K562 (cell line): Measurements from ENCODE around the gene SLC25A51. TPM values are rescaled to one million over a fixed set of nuclear protein-coding genes. Genes with fewer than 3 reads are reported as not detected.

Experiments used
- ARHGAP35 ChIP-seq: fragments of 450-650 bp; IDR thresholded peaks from 2 replicates; pipeline ENCODE4 v1.6.1; 2018; ENCODE audit not compliant: partially characterized antibody
- CSDE1 ChIP-seq, 2 experiments: fragments of 450-650 bp; IDR thresholded peaks; 2 replicates each; pipeline ENCODE4 v1.6.1; 2016; ENCODE audit warnings: mild to moderate bottlenecking in 1 of 2
- CTBP1 ChIP-seq: fragments of 450-650 bp; IDR thresholded peaks from 2 replicates; pipeline ENCODE4 v1.6.1; 2016; ENCODE audit warnings: borderline replicate concordance
- EGR1 ChIP-seq: fragments of 450-650 bp; conservative IDR thresholded peaks from 2 replicates; pipeline ENCODE4 v1.6.1; 2017; ENCODE audit warnings: mild to moderate bottlenecking
- HNRNPH1 ChIP-seq: fragments of 200-400 bp; formaldehyde crosslinking; optimal IDR thresholded peaks from 2 replicates; pipeline ENCODE3; 2017; ENCODE audit warnings: low read depth, mild to moderate bottlenecking, low read length, moderate library complexity
- MAZ ChIP-seq, 2 experiments: fragments of 450-650 bp in 1 of 2; sonication (generic) in 1 of 2; formaldehyde crosslinking; IDR thresholded peaks in 1 of 2; conservative IDR thresholded peaks in 1 of 2; 2 replicates each; pipeline versions ENCODE4 v1.4.0 to v1.5.0; 2020; ENCODE audit warnings: mild to moderate bottlenecking in 1 of 2, missing genetic modification reagents in 1 of 2
- MNT ChIP-seq, 2 experiments: fragments of 450-650 bp; conservative IDR thresholded peaks; 2 replicates each; pipeline ENCODE4 v1.6.1; 2017; ENCODE audit warnings: mild to moderate bottlenecking in 2 of 2, moderate library complexity in 2 of 2
- MYNN ChIP-seq, 2 experiments: sonication (generic); formaldehyde crosslinking in 1 of 2; IDR thresholded peaks; 2 replicates each; pipeline versions ENCODE4 v1.5.0 to v1.6.1; 2016 to 2020; ENCODE audit warnings: antibody characterized with exemption in 1 of 2, missing genetic modification reagents in 1 of 2
- PYGO2 ChIP-seq: fragments of 450-650 bp; IDR thresholded peaks from 2 replicates; pipeline ENCODE4 v1.6.1; 2016; ENCODE audit warnings: mild to moderate bottlenecking, missing genetic modification characterization, moderate library complexity, missing compliant biosample characterization
- RBM25 ChIP-seq: fragments of 200-400 bp; formaldehyde crosslinking; IDR thresholded peaks from 2 replicates; pipeline ENCODE4 v1.6.1; 2018; ENCODE audit warnings: low read length, low read depth, moderate library complexity; ENCODE audit not compliant: severe bottlenecking
- RCOR1 ChIP-seq, 2 experiments: IDR thresholded peaks; 2 replicates each; pipeline ENCODE4 v1.6.1; 2012; ENCODE audit warnings: low read depth in 2 of 2, low read length in 2 of 2, borderline replicate concordance in 1 of 2, improper control_type of control experiment in 1 of 2
- SMARCA5 ChIP-seq: fragments of 450-650 bp; IDR thresholded peaks from 2 replicates; pipeline ENCODE4 v1.6.1; 2016
- ZNF197 ChIP-seq: fragments of 200-800 bp; sonication (Bioruptor generic); IDR thresholded peaks from 2 replicates; pipeline ENCODE4 v1.6.1; 2016; ENCODE audit warnings: low read depth, missing genetic modification characterization, missing compliant biosample characterization
- ZNF354B ChIP-seq: fragments of 250-450 bp; sonication (Bioruptor Pico); IDR thresholded peaks from 2 replicates; pipeline ENCODE4 v1.4.0; 2020
- ZNF436 ChIP-seq: fragments of 250-450, 450-650 bp; sonication (Bioruptor Pico); formaldehyde crosslinking; IDR thresholded peaks from 2 replicates; pipeline ENCODE4 v1.7.0; 2020; ENCODE audit warnings: mild to moderate bottlenecking
- ZNF444 ChIP-seq: fragments of 250-450 bp; sonication (Bioruptor Pico); IDR thresholded peaks from 2 replicates; pipeline ENCODE4 v1.4.0; 2020; ENCODE audit warnings: mild to moderate bottlenecking, moderate library complexity
- polyA plus RNA-seq, 8 experiments: library from polyadenylated mRNA; depleted of rRNA in 4 of 8; stranded (reverse) in 5 of 8; unstranded in 3 of 8; fragments of >200 nt; fragmentation: Nextera tagmentation in 2 of 8; fragmentation: Illumina TruSeq in 1 of 8; extraction: Ambion mirVana in 2 of 8; extraction: Trizol in 1 of 8; gene quantifications; 2 replicates each; pipeline versions ENCODE4 v1.2.1 to v1.2.3, GENCODE V29; 2011 to 2014; ENCODE audit warnings: inconsistent platforms in 1 of 8, missing spikeins in 1 of 8
- total RNA-seq, 7 experiments: library from RNA; depleted of rRNA in 6 of 7; stranded (reverse); fragments of >200 nt in 6 of 7; fragmentation: Illumina TruSeq in 2 of 7; extraction: Trizol in 2 of 7; gene quantifications; 2 replicates each; pipeline versions ENCODE4 v1.2.1 to v1.2.3, GENCODE V29; 2011 to 2021; ENCODE audit warnings: low replicate concordance in 1 of 7
- TF ChIP-seq, protein P1 (sequence below): sonication (generic); formaldehyde crosslinking; IDR thresholded peaks from 2 replicates; pipeline ENCODE4 v1.8.0; 2022; ENCODE audit warnings: mild to moderate bottlenecking, missing genetic modification reagents
- TF ChIP-seq, protein P2 (sequence below): fragments of 250-450 bp; sonication (Bioruptor Pico); IDR thresholded peaks from 2 replicates; pipeline ENCODE4 v1.4.0; 2020; ENCODE audit warnings: mild to moderate bottlenecking, moderate library complexity, borderline replicate concordance
- TF ChIP-seq, protein P3 (sequence below): fragments of 150-350 bp; conservative IDR thresholded peaks from 2 replicates; pipeline ENCODE4 v1.6.1; 2014; ENCODE audit warnings: low read length

Gene SLC25A51
- total and polyA plus RNA-seq, 9 of the 15 experiments (the other 6 are each of a cell fraction or from before 2014, with no cell fraction given): 9.1 to 40.7 (median 24.5) TPM

DNA sequence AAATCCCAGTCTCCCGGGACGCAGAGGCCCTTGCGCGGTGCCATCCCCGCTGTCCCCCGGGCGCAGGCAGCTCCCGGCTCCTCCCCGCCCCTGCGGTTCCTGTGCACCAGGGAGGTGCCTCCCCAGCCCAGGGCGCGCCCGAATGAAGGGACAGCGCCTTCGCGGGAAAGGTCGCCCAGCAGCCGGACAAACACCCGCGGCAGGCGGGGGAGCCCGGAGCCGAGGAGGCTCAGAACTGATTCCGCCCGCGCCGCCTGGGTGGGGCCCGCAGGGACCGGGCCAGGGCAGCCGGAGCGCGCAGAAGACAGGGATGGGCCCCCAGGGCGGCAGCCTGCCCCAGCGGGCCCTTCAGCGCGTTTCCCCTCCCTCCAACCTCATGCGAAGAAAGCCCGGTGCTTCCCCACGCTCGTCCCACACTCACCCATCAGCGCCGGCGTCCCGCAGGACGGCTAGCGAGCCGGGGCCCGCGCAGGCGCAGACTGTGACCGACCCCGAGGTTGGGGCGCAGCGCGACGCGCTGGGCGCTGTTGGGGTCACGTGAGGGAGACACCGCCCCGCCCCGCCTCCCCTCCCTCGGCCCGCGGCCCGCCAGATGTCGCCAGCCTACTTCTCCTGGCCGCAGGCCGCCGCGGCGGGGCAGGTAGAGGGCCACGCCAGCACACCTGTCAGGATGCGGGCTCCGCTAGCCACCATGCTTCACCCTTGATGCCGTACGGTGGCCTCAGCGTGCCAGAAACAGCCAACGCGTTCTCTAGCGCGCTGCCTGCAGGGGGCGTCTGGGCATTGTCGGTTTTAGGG lies at the start of gene SLC25A51 (continued):
- TF ChIP-seq HNRNPH1 (no peak), ZNF444 (CRISPR knock-in tag) (no peak), SMARCA5 (no peak), CSDE1 (IDR thresholded peaks at IDR 0.05) (peak in 1 of 2 experiments; percentile 50; a peak in 1 of 4 replicates), MAZ (CRISPR knock-in tag; conservative IDR thresholded peaks at IDR 0.05 in 1 of 2, IDR thresholded peaks at IDR 0.05 in 1 of 2) (peak in 1 of 2 experiments; percentile 97), RCOR1 (IDR thresholded peaks at IDR 0.05; ENCODE audit: borderline replicate concordance in 1 of 2, low read depth in 2 of 2, low read length in 2 of 2) (peak in 1 of 2 experiments; percentile 93; a peak in 3 of 4 replicates), ARHGAP35 (no peak), EGR1 (no peak; the same call in none of the 2 replicates), ZNF436 (no peak), RBM25 (no peak), PYGO2 (tag) (no peak), MYNN (IDR thresholded peaks at IDR 0.05) (peak; percentile 85), MYNN (CRISPR knock-in tag; IDR thresholded peaks at IDR 0.05) (no peak), CTBP1 (peak; percentile 100), MNT (conservative IDR thresholded peaks at IDR 0.05) (peak; percentile 93 to 97), ZNF197 (CRISPR knock-in tag) (peak; percentile 56; the same call in 1 of the 2 replicates), ZNF354B (CRISPR knock-in tag) (no peak)
- TF ChIP-seq, protein P1, sequence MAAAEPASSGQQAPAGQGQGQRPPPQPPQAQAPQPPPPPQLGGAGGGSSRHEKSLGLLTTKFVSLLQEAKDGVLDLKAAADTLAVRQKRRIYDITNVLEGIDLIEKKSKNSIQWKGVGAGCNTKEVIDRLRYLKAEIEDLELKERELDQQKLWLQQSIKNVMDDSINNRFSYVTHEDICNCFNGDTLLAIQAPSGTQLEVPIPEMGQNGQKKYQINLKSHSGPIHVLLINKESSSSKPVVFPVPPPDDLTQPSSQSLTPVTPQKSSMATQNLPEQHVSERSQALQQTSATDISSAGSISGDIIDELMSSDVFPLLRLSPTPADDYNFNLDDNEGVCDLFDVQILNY: no peak; the same call in 1 of the 2 replicates
- TF ChIP-seq, protein P2, sequence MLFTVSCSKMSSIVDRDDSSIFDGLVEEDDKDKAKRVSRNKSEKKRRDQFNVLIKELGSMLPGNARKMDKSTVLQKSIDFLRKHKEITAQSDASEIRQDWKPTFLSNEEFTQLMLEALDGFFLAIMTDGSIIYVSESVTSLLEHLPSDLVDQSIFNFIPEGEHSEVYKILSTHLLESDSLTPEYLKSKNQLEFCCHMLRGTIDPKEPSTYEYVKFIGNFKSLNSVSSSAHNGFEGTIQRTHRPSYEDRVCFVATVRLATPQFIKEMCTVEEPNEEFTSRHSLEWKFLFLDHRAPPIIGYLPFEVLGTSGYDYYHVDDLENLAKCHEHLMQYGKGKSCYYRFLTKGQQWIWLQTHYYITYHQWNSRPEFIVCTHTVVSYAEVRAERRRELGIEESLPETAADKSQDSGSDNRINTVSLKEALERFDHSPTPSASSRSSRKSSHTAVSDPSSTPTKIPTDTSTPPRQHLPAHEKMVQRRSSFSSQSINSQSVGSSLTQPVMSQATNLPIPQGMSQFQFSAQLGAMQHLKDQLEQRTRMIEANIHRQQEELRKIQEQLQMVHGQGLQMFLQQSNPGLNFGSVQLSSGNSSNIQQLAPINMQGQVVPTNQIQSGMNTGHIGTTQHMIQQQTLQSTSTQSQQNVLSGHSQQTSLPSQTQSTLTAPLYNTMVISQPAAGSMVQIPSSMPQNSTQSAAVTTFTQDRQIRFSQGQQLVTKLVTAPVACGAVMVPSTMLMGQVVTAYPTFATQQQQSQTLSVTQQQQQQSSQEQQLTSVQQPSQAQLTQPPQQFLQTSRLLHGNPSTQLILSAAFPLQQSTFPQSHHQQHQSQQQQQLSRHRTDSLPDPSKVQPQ: 0 out of 2 replicates have a peak, but pooled peaks have one; percentile 74
- TF ChIP-seq, protein P3, sequence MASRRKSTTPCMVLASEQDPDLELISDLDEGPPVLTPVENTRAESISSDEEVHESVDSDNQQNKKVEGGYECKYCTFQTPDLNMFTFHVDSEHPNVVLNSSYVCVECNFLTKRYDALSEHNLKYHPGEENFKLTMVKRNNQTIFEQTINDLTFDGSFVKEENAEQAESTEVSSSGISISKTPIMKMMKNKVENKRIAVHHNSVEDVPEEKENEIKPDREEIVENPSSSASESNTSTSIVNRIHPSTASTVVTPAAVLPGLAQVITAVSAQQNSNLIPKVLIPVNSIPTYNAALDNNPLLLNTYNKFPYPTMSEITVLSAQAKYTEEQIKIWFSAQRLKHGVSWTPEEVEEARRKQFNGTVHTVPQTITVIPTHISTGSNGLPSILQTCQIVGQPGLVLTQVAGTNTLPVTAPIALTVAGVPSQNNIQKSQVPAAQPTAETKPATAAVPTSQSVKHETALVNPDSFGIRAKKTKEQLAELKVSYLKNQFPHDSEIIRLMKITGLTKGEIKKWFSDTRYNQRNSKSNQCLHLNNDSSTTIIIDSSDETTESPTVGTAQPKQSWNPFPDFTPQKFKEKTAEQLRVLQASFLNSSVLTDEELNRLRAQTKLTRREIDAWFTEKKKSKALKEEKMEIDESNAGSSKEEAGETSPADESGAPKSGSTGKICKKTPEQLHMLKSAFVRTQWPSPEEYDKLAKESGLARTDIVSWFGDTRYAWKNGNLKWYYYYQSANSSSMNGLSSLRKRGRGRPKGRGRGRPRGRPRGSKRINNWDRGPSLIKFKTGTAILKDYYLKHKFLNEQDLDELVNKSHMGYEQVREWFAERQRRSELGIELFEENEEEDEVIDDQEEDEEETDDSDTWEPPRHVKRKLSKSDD: peak; percentile 71
